Uterus (tissue), 2 donors: ENCODE measurements around the gene WIZ.

Experiments
- POLR2A ChIP-seq, 2 donors: fragments of 450-650 bp; IDR thresholded peaks; one replicate each; pipeline ENCODE4 v1.6.1; 2016; ENCODE audit warnings: antibody characterized with exemption in 2 of 2, mild to moderate bottlenecking in 1 of 2, moderate library complexity in 1 of 2
- TF ChIP-seq, protein P1 (sequence below), 4 experiments: fragments of 200-600 bp in 2 of 4; fragments of 450-650 bp in 2 of 4; sonication (generic) in 2 of 4; IDR thresholded peaks; one replicate each; pipeline ENCODE4 v1.5.1; 2016 to 2019; ENCODE audit warnings: antibody characterized with exemption in 4 of 4, mild to moderate bottlenecking in 2 of 4, moderate library complexity in 1 of 4

- TF ChIP-seq, protein P1, sequence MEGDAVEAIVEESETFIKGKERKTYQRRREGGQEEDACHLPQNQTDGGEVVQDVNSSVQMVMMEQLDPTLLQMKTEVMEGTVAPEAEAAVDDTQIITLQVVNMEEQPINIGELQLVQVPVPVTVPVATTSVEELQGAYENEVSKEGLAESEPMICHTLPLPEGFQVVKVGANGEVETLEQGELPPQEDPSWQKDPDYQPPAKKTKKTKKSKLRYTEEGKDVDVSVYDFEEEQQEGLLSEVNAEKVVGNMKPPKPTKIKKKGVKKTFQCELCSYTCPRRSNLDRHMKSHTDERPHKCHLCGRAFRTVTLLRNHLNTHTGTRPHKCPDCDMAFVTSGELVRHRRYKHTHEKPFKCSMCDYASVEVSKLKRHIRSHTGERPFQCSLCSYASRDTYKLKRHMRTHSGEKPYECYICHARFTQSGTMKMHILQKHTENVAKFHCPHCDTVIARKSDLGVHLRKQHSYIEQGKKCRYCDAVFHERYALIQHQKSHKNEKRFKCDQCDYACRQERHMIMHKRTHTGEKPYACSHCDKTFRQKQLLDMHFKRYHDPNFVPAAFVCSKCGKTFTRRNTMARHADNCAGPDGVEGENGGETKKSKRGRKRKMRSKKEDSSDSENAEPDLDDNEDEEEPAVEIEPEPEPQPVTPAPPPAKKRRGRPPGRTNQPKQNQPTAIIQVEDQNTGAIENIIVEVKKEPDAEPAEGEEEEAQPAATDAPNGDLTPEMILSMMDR (IDR thresholded peaks at IDR 0.05), result no peak
- no peak for TF ChIP-seq POLR2A (IDR thresholded peaks at IDR 0.05)
These were observed 19.1 kb downstream of the WIZ start for GRCh38 chr19:15430526-15431120.
